Neural cell (in vitro differentiated cells): ENCODE results near the gene HMBS. TPM values are rescaled to one million over a fixed set of nuclear protein-coding genes. Genes with fewer than 3 reads are reported as not detected.
"Not testable (repeated sequence)": the region's sequence is repeated elsewhere in the genome, so short reads cannot be mapped to it uniquely, and the experiment has no call there.

ENCODE experiments used
- H2AFZ ChIP-seq: fragments of 200-600, 300-800 bp; sonication (generic), shearing (Covaris generic); 2 replicates; pipeline ENCODE4 v1.6.0; 2014; ENCODE audit warnings: low read depth, mild to moderate bottlenecking, antibody characterized with exemption, low read length, moderate library complexity
- H3F3A ChIP-seq: fragments of 200-600 bp; shearing (Covaris generic); 2 replicates; pipeline ENCODE4 v1.6.1; 2016; ENCODE audit warnings: mild to moderate bottlenecking, moderate library complexity, mixed read lengths, antibody characterized with exemption, low read length; ENCODE audit not compliant: insufficient read depth, poor library complexity, severe bottlenecking
- H3K27ac ChIP-seq: fragments of 200-600, 300-800 bp; sonication (generic), shearing (Covaris generic); 2 replicates; pipeline ENCODE4 v1.5.1; 2014; ENCODE audit warnings: mild to moderate bottlenecking, low read length, moderate library complexity
- H3K27me3 ChIP-seq: fragments of 300-800, 200-600 bp; sonication (generic), shearing (Covaris generic); 2 replicates; pipeline ENCODE4 v1.6.0; 2014; ENCODE audit warnings: mild to moderate bottlenecking, low read depth, low read length, moderate library complexity; ENCODE audit not compliant: insufficient read depth
- H3K36me3 ChIP-seq: fragments of 300-800, 200-600 bp; sonication (generic), shearing (Covaris generic); 2 replicates; pipeline ENCODE4 v1.5.1; 2014; ENCODE audit warnings: mild to moderate bottlenecking, antibody characterized with exemption, low read length, moderate library complexity; ENCODE audit not compliant: insufficient read depth
- H3K4me2 ChIP-seq: fragments of 300-800, 200-600 bp; sonication (generic), shearing (Covaris generic); 2 replicates; pipeline ENCODE4 v1.6.0; 2014; ENCODE audit warnings: mild to moderate bottlenecking, low read length
- H3K4me3 ChIP-seq: fragments of 300-800, 200-600 bp; sonication (generic), shearing (Covaris generic); 2 replicates; pipeline ENCODE4 v1.5.1; 2014; ENCODE audit warnings: mild to moderate bottlenecking, low read length, moderate library complexity
- H3K79me2 ChIP-seq: fragments of 200-600 bp; shearing (Covaris generic); replicated peaks from 2 replicates; pipeline ENCODE4 v1.6.0; 2014; ENCODE audit warnings: mild to moderate bottlenecking, low read length, moderate library complexity; ENCODE audit not compliant: insufficient read depth
- H3K9ac ChIP-seq: fragments of 300-800, 200-600 bp; sonication (generic), shearing (Covaris generic); 2 replicates; pipeline ENCODE4 v1.6.1; 2016; ENCODE audit warnings: mild to moderate bottlenecking, low read length, mixed read lengths
- H3K9me2 ChIP-seq: fragments of 200-600 bp; shearing (Covaris generic); 2 replicates; pipeline ENCODE4 v1.6.1; 2016; ENCODE audit warnings: mild to moderate bottlenecking, low read length, mixed read lengths; ENCODE audit not compliant: insufficient read depth
- H3K9me3 ChIP-seq: fragments of 200-600, 300-800 bp; sonication (generic), shearing (Covaris generic); 2 replicates; pipeline ENCODE4 v1.6.1; 2016; ENCODE audit warnings: mild to moderate bottlenecking, mixed run types, low read length, moderate library complexity, mixed read lengths
- H4K20me1 ChIP-seq: fragments of 200-600 bp; shearing (Covaris generic); 2 replicates; pipeline ENCODE4 v1.6.1; 2016; ENCODE audit warnings: mild to moderate bottlenecking, mixed run types; ENCODE audit not compliant: insufficient read depth
- EP300 ChIP-seq: fragments of 450-650 bp; conservative IDR thresholded peaks from 2 replicates; pipeline ENCODE4 v1.6.1; 2014; ENCODE audit warnings: antibody characterized with exemption, mild to moderate bottlenecking, moderate library complexity; ENCODE audit not compliant: poor library complexity, severe bottlenecking
- EZH2 ChIP-seq: fragments of 200-600, 300-800 bp; shearing (Covaris generic), sonication (generic); IDR thresholded peaks from 2 replicates; pipeline ENCODE4 v1.6.1; 2014; ENCODE audit warnings: antibody characterized with exemption, low read length, borderline replicate concordance, mild to moderate bottlenecking; ENCODE audit not compliant: insufficient read depth, poor library complexity, severe bottlenecking
- MXI1 ChIP-seq: fragments of 450-650 bp; conservative IDR thresholded peaks from 2 replicates; pipeline ENCODE4 v1.6.1; 2014; ENCODE audit warnings: antibody characterized with exemption, mild to moderate bottlenecking; ENCODE audit not compliant: poor library complexity, severe bottlenecking
- POLR2AphosphoS5 ChIP-seq: IDR thresholded peaks from 2 replicates; pipeline ENCODE4 v1.6.1; 2012
- RAD21 ChIP-seq: fragments of 450-650 bp; conservative IDR thresholded peaks from 2 replicates; pipeline ENCODE4 v1.6.1; 2014; ENCODE audit warnings: antibody characterized with exemption, mild to moderate bottlenecking, moderate library complexity
- REST ChIP-seq: IDR thresholded peaks from 2 replicates; pipeline ENCODE4 v1.6.1; 2012; ENCODE audit warnings: borderline replicate concordance
- SMC3 ChIP-seq: fragments of 450-650 bp; conservative IDR thresholded peaks from 2 replicates; pipeline ENCODE4 v1.6.1; 2014; ENCODE audit warnings: antibody characterized with exemption, mild to moderate bottlenecking, moderate library complexity; ENCODE audit not compliant: poor library complexity
- TAF1 ChIP-seq: IDR thresholded peaks from 2 replicates; pipeline ENCODE4 v1.6.1; 2012; ENCODE audit warnings: low read depth
- polyA plus RNA-seq: library from polyadenylated mRNA; depleted of rRNA; stranded (reverse); fragments of >200 nt; gene quantifications from 2 replicates; pipeline ENCODE4 v1.2.3, GENCODE V29; 2014
- TF ChIP-seq, protein P1 (sequence below): fragments of 450-650 bp; IDR thresholded peaks from 2 replicates; pipeline ENCODE4 v1.5.1; 2014; ENCODE audit warnings: antibody characterized with exemption, mild to moderate bottlenecking, moderate library complexity; ENCODE audit not compliant: poor library complexity, severe bottlenecking

HMBS gene
- polyA plus RNA-seq, 1 donor from 2014 or later = 15.9 TPM

GRCh38 chr11:119057000-119057769, 27.5 kb upstream of the HMBS start, which contains the start of gene HYOU1:
Gene HYOU1, minus strand, starts transcription at chr11:119057205. Its CDS starts 1,045 bp downstream, at chr11:119056160.
- Histone ChIP-seq H3K79me2 (peaks cover 12% of the 10 kb centered on the region), H3K4me3 (peak within 1 kb of the TSS; percentile 80), H3F3A (no peaks in the 10 kb centered on the region), H3K4me2 (peak within 1 kb of the TSS; percentile 98), H3K9ac (peak within 1 kb of the TSS; percentile 77), H3K36me3 (peaks cover 2% of the 10 kb centered on the region), H4K20me1 (no peaks in the 10 kb centered on the region), H3K9me2 (no peaks in the 10 kb centered on the region), H3K27me3 (no peaks in the 10 kb centered on the region), H2AFZ (peak within 1 kb of the TSS; percentile 65), H3K9me3 (no peaks in the 10 kb centered on the region), H3K27ac (peak within 1 kb of the TSS; percentile 72)
- TF ChIP-seq TAF1 = peak; percentile 37
- peak; percentile 22 for TF ChIP-seq SMC3
- peak; percentile 19 for TF ChIP-seq RAD21
- TF ChIP-seq, protein P1, sequence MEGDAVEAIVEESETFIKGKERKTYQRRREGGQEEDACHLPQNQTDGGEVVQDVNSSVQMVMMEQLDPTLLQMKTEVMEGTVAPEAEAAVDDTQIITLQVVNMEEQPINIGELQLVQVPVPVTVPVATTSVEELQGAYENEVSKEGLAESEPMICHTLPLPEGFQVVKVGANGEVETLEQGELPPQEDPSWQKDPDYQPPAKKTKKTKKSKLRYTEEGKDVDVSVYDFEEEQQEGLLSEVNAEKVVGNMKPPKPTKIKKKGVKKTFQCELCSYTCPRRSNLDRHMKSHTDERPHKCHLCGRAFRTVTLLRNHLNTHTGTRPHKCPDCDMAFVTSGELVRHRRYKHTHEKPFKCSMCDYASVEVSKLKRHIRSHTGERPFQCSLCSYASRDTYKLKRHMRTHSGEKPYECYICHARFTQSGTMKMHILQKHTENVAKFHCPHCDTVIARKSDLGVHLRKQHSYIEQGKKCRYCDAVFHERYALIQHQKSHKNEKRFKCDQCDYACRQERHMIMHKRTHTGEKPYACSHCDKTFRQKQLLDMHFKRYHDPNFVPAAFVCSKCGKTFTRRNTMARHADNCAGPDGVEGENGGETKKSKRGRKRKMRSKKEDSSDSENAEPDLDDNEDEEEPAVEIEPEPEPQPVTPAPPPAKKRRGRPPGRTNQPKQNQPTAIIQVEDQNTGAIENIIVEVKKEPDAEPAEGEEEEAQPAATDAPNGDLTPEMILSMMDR = peak; percentile 53
- peak; percentile 64 for TF ChIP-seq POLR2AphosphoS5
- no peak for TF ChIP-seq REST
- TF ChIP-seq EP300 = peak; percentile 20
- TF ChIP-seq EZH2 = no peak
- TF ChIP-seq MXI1 = peak; percentile 93

GRCh38 chr11:119059128-119059527, 25.6 kb upstream of the HMBS start:
- H3F3A ChIP-seq, H3K27me3 ChIP-seq, H3K27ac ChIP-seq, H4K20me1 ChIP-seq, H3K4me2 ChIP-seq, H3K9me3 ChIP-seq, H3K9me2 ChIP-seq, H3K4me3 ChIP-seq, H3K36me3 ChIP-seq, H3K9ac ChIP-seq, H2AFZ ChIP-seq: not testable (repeated sequence)
- H3K79me2 ChIP-seq = peaks cover 12% of the 10 kb centered on the region
